Stomach (tissue), 9 donors: ENCODE data around the gene IDI1. TPM values are rescaled to one million over a fixed set of nuclear protein-coding genes. Genes with fewer than 3 reads are reported as not detected.

Experiments
- DNase-seq, 2 donors: peaks; one replicate each; pipeline versions ENCODE4 v3.0.0 to v3.0.0-alpha.2; 2013 to 2019
- H3K27ac ChIP-seq, 5 donors: fragments of 200-600 bp in 4 of 5; sonication (generic) in 4 of 5; one replicate each; pipeline ENCODE4 v1.5.1; 2013 to 2019; ENCODE audit warnings: mild to moderate bottlenecking in 1 of 5, moderate library complexity in 1 of 5
- H3K27me3 ChIP-seq, 3 donors: fragments of 200-600 bp; sonication (generic); one replicate each; pipeline ENCODE4 v1.5.1; 2017 to 2019; ENCODE audit warnings: mixed run types in 1 of 3
- H3K36me3 ChIP-seq, 4 donors: fragments of 200-600 bp; sonication (generic); 1 replicate in 3 of 4; 2 replicates in 1 of 4; pipeline ENCODE4 v1.5.1; 2016 to 2019
- H3K4me1 ChIP-seq, 4 donors: fragments of 200-600 bp; sonication (generic); one replicate each; pipeline ENCODE4 v1.5.1; 2016 to 2019
- H3K4me3 ChIP-seq, 4 donors: fragments of 200-600 bp; sonication (generic) in 3 of 4; one replicate each; pipeline ENCODE4 v1.5.1; 2016 to 2019; ENCODE audit warnings: mild to moderate bottlenecking in 1 of 4
- H3K9me3 ChIP-seq, 4 donors: fragments of 200-600 bp; sonication (generic); one replicate each; pipeline ENCODE4 v1.5.1; 2016 to 2019
- EP300 ChIP-seq: sonication (generic); formaldehyde crosslinking; IDR thresholded peaks from one replicate; pipeline ENCODE4 v1.6.1; 2017; ENCODE audit warnings: antibody characterized with exemption
- POLR2A ChIP-seq, 4 donors: fragments of 450-650 bp; IDR thresholded peaks; one replicate each; pipeline ENCODE4 v1.6.1; 2016; ENCODE audit warnings: antibody characterized with exemption in 4 of 4, control low read depth in 2 of 4, mild to moderate bottlenecking in 1 of 4, moderate library complexity in 1 of 4
- POLR2AphosphoS5 ChIP-seq, 3 donors: sonication (generic); formaldehyde crosslinking; IDR thresholded peaks; one replicate each; pipeline ENCODE4 v1.6.1; 2016; ENCODE audit warnings: antibody characterized with exemption in 3 of 3
- WGBS, 5 donors: extraction: QIAGEN DNeasy Blood & Tissue Kit in 3 of 5; methylation state at CpG; one replicate each; pipeline versions ENCODE4 v1.1.5 to v1.1.7; 2013 to 2018; 5-methylcytosine and 5-hydroxymethylcytosine counted together
- intact Hi-C: fragments of 100-400 bp; cut with DNase I; formaldehyde crosslinking; loops from one replicate; pipeline ENCODE4 v1.15.1; 2023; ENCODE audit warnings: low total_unique reads
- polyA plus RNA-seq, 3 donors: library from polyadenylated mRNA; stranded (reverse); fragments of 200-250 nt; gene quantifications; one replicate each; pipeline ENCODE4 v1.2.3, GENCODE V29; 2013
- total RNA-seq, 5 donors: library from RNA; depleted of rRNA; stranded (reverse); fragments of >200 nt; gene quantifications; one replicate each; pipeline versions ENCODE4 v1.1.0 to v1.2.3, GENCODE V29; 2014 to 2016
- TF ChIP-seq, protein P1 (sequence below), 7 experiments: fragments of 450-650 bp in 4 of 7; fragments of 200-600 bp in 3 of 7; sonication (generic) in 3 of 7; IDR thresholded peaks; one replicate each; pipeline ENCODE4 v1.5.1; 2016 to 2019; ENCODE audit warnings: antibody characterized with exemption in 7 of 7, control low read depth in 2 of 7, mild to moderate bottlenecking in 1 of 7
- donor health status: healthy with polysubstance abuse.
- donor health status: Bipolar disorder and iron deficiency.
- donor health status: healthy.

The IDI1 gene
- total and polyA plus RNA-seq, 8 donors: 18.4 to 79.1 (median 43.2) TPM

DNA sequence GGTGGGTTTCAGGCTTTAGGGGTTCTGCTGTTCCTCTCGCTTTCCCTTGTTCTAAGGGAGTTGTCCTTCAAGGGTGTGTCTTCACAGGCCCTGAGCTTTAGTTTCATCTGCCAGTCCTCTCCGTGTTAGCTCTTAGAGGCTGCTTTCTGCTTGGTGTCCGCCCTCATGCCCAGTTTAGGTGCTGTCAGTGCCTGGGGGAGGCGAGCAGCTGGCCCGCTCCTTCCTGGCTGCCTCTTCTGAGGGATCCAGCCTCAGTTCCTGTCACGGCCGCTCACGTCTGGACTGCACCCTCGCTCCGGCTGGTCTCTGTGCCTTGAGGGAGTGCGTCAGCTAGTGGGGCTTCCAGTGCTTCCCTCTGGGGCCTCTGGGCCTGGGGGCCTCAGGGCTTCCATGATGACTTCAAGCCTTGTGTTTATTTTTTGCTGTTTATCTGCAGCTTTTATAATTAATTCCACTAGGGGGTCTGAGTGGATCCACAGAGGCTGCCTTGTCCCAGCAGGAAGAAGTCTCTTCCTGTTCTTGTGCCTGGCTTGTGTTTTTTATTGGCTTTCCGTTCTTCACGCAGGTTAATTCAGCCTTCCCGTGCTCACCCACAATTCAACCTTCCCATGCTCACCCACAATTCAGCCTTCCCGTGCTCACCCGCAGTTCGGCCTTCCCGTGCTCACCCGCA lies 40.2 kb upstream of the IDI1 start:
- Histone ChIP-seq H3K36me3 (peaks cover 71 to 100% (median 98%) of the 10 kb centered on the region in 4 donors), H3K27me3 (no peaks in the 10 kb centered on the region), H3K4me1 (no peaks in the 10 kb centered on the region), H3K4me3 (no peak overlapping the region), H3K27ac (no peak overlapping the region), H3K9me3 (no peaks in the 10 kb centered on the region)
- no peak for DNase-seq
- 79 to 90% (median 84%) methylated on average over 19 of the region's 19 CpGs for WGBS, 5 donors
- intact Hi-C loops: no loop called here
- TF ChIP-seq EP300 (no peak), POLR2AphosphoS5 (IDR thresholded peaks at IDR 0.05) (no peak), POLR2A (IDR thresholded peaks at IDR 0.05) (no peak)
- TF ChIP-seq, protein P1, sequence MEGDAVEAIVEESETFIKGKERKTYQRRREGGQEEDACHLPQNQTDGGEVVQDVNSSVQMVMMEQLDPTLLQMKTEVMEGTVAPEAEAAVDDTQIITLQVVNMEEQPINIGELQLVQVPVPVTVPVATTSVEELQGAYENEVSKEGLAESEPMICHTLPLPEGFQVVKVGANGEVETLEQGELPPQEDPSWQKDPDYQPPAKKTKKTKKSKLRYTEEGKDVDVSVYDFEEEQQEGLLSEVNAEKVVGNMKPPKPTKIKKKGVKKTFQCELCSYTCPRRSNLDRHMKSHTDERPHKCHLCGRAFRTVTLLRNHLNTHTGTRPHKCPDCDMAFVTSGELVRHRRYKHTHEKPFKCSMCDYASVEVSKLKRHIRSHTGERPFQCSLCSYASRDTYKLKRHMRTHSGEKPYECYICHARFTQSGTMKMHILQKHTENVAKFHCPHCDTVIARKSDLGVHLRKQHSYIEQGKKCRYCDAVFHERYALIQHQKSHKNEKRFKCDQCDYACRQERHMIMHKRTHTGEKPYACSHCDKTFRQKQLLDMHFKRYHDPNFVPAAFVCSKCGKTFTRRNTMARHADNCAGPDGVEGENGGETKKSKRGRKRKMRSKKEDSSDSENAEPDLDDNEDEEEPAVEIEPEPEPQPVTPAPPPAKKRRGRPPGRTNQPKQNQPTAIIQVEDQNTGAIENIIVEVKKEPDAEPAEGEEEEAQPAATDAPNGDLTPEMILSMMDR (IDR thresholded peaks at IDR 0.05): no peak

DNA sequence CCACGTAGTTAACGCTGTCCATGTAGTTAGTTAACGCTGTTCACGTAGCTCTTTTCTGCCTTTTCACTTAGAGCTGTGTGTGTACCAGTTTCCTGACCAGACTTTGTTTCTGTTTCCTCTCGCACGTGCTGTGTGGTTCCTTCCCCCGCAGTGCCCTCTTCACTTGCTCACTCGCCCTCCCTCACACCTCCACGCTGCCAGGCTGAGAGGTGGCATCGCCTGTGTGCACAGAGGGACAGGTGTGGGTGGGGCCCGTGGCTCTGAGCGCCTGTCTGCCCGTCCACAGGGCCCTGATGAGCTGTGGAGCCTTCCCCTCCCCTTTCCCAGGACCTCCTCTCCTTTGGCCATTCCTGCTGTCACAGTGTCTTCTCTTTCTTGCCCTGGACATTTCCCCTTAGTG lies 37.9 kb upstream of the IDI1 start:
- Histone ChIP-seq H3K27me3 (no peaks in the 10 kb centered on the region), H3K36me3 (peaks cover 78 to 100% (median 99%) of the 10 kb centered on the region in 4 donors), H3K4me3 (no peak overlapping the region), H3K27ac (no peak overlapping the region), H3K4me1 (no peaks in the 10 kb centered on the region), H3K9me3 (no peaks in the 10 kb centered on the region)
- TF ChIP-seq POLR2AphosphoS5 (IDR thresholded peaks at IDR 0.05) (no peak), EP300 (no peak), POLR2A (IDR thresholded peaks at IDR 0.05) (no peak)
- TF ChIP-seq, protein P1 (IDR thresholded peaks at IDR 0.05): no peak
- no peak for DNase-seq
- 89 to 92% (median 91%) methylated on average over 13 of the region's 13 CpGs for WGBS, 5 donors
- intact Hi-C loops: no loop called here

DNA sequence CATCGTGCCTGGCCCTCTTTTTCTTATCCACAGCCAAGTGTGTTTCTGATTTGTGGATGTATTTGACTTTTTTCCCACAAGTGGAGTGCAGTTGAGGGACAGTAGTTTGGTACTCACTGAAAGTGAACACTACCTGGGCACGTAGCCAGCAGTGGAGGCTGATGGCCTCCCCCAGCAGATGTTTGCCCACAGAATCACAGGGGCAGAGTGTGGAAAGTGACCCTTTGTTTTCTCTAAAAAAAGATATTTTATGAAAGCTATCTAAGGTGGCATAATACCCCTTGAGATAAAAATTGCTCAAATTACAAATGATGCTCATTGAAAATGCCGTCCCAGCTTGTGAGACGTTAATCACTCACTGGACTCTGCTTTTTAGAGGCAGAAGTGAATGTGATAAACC lies 36.3 kb upstream of the IDI1 start:
- no peaks in the 10 kb centered on the region for H3K27me3 ChIP-seq
- peaks cover 71 to 100% (median 99%) of the 10 kb centered on the region in 4 donors for H3K36me3 ChIP-seq
- intact Hi-C loops: no loop called here

DNA sequence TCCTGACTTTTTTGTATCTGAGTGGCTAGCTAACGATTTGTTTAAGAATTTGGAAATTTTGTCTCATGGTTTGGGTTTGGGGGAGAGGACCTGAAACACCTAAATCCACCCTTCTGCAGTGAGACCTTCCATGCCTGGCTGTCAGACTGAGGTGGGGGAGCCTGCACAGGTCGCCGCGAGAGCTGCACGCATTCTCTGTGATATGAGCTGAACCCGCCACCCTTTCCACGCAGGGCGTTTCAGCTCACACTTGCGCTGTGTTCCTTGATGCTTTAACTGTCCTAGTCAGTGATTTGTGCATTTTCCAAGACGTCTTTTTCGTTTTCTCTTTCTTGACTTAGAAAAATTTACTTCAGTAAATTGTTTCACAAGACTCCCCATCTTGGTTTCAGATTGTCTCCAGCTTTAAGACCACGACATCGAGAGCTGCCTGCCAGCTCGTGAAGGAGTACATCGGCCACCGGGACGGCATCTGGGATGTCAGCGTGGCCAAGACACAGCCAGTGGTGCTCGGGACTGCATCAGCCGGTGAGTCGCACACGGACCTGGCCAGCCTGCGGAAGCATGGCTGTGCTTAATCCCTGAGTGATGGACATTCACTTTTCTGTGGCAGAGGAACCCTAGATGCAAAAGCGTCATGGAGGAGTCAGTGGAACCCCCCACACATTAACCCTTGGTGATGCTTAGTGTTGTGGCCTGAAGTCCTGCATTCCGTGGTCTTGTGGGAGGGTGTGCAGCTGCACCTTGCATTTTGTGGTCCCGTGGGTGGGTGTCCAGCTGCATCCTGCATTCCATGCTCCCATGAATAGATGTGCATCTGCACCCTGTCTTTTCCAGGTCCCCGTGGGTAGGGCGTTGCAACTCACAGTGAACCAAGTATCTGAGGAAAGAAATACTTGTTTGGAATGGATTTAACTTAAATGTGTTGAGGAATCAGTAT lies 35.4 kb upstream of the IDI1 start:
- peaks cover 72 to 100% (median 99%) of the 10 kb centered on the region in 4 donors for H3K36me3 ChIP-seq
- no peak overlapping the region for H3K27ac ChIP-seq
- H3K9me3 ChIP-seq: no peaks in the 10 kb centered on the region
- no peaks in the 10 kb centered on the region for H3K27me3 ChIP-seq
- no peak for DNase-seq
- no peak overlapping the region for H3K4me3 ChIP-seq
- no peaks in the 10 kb centered on the region for H3K4me1 ChIP-seq
- WGBS, 5 donors: 93 to 98% (median 96%) methylated on average over 28 of the region's 28 CpGs
- TF ChIP-seq EP300: no peak
- no peak for TF ChIP-seq POLR2A (IDR thresholded peaks at IDR 0.05)
- TF ChIP-seq POLR2AphosphoS5 (IDR thresholded peaks at IDR 0.05): no peak
- TF ChIP-seq, protein P1 (IDR thresholded peaks at IDR 0.05): no peak
- intact Hi-C loops: no loop called here

More for the DNA sequence above, 36.3 kb upstream of the IDI1 start:
- Histone ChIP-seq H3K4me3 (no peak overlapping the region), H3K9me3 (no peaks in the 10 kb centered on the region), H3K4me1 (no peaks in the 10 kb centered on the region), H3K27ac (no peak overlapping the region)
- TF ChIP-seq EP300 (no peak), POLR2AphosphoS5 (IDR thresholded peaks at IDR 0.05) (no peak), POLR2A (IDR thresholded peaks at IDR 0.05) (no peak)
- TF ChIP-seq, protein P1 (IDR thresholded peaks at IDR 0.05): no peak
- no peak for DNase-seq
- WGBS, 5 donors: 80 to 91% (median 89%) methylated on average over 4 of the region's 4 CpGs
